Astrocyte (in vitro differentiated cells and primary cell): ENCODE measurements around the gene TRERF1.

ENCODE experiments used
- EZH2 ChIP-seq: IDR thresholded peaks from 2 replicates; pipeline ENCODE4 v1.6.1; 2012; ENCODE audit warnings: mild to moderate bottlenecking, low read length, inconsistent platforms; ENCODE audit not compliant: insufficient read depth
- TF ChIP-seq, protein P1 (sequence below): IDR thresholded peaks from 2 replicates; pipeline ENCODE4 v1.5.1; 2011; ENCODE audit warnings: low read depth, mild to moderate bottlenecking, inconsistent platforms, low read length, moderate library complexity; ENCODE audit not compliant: insufficient read depth

DNA sequence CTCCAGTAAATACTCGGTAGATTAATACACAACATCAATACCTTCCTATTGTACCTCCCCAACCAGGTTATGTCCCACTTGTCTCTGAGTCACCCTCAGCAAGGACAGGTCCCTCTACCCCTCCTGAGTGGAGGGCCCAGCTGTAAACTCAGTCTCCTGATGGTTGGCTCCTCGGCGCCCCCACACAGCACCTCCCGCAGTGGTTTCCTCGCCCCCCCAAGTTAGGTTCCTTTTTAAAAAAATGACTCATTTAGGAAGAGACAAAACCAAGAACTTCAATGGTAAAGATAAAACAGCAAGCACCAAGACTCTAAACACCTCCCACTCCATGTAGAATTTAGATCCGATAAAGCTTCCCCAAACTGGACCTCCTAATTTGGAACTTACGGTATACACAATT lies 83.5 kb downstream of the TRERF1 start:
- TF ChIP-seq, protein P1, sequence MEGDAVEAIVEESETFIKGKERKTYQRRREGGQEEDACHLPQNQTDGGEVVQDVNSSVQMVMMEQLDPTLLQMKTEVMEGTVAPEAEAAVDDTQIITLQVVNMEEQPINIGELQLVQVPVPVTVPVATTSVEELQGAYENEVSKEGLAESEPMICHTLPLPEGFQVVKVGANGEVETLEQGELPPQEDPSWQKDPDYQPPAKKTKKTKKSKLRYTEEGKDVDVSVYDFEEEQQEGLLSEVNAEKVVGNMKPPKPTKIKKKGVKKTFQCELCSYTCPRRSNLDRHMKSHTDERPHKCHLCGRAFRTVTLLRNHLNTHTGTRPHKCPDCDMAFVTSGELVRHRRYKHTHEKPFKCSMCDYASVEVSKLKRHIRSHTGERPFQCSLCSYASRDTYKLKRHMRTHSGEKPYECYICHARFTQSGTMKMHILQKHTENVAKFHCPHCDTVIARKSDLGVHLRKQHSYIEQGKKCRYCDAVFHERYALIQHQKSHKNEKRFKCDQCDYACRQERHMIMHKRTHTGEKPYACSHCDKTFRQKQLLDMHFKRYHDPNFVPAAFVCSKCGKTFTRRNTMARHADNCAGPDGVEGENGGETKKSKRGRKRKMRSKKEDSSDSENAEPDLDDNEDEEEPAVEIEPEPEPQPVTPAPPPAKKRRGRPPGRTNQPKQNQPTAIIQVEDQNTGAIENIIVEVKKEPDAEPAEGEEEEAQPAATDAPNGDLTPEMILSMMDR, result no peak
- TF ChIP-seq EZH2, result no peak
